Measurements from ENCODE around the gene DYDC2.
"Not testable (repeated sequence)": the region's sequence is repeated elsewhere in the genome, so short reads cannot be mapped to it uniquely, and the experiment has no call there.

The DYDC2 gene

GRCh38 chr10:80357851-80358125, 1.2 kb downstream of the DYDC2 start:
- ATAC-seq, result no peak
- TF ChIP-seq TSHZ2 (CRISPR knock-in tag; IDR thresholded peaks at IDR 0.05) (no peak), ESRRG (CRISPR knock-in tag; IDR thresholded peaks at IDR 0.05) (no peak), ZNF565 (CRISPR knock-in tag; conservative IDR thresholded peaks at IDR 0.05; ENCODE audit: low read depth) (no peak), ISL1 (CRISPR knock-in tag; IDR thresholded peaks at IDR 0.05) (no peak), CSDC2 (CRISPR knock-in tag; IDR thresholded peaks at IDR 0.05) (no peak), ZNF70 (CRISPR knock-in tag; IDR thresholded peaks at IDR 0.05) (no peak), BACH2 (CRISPR knock-in tag; IDR thresholded peaks at IDR 0.05; ENCODE audit: borderline replicate concordance) (no peak), GLIS3 (CRISPR knock-in tag; IDR thresholded peaks at IDR 0.05) (no peak), ZC3H10 (CRISPR knock-in tag; IDR thresholded peaks at IDR 0.05) (no peak), RARB (CRISPR knock-in tag; IDR thresholded peaks at IDR 0.05) (no peak), PATZ1 (CRISPR knock-in tag; IDR thresholded peaks at IDR 0.05; ENCODE audit: borderline replicate concordance) (no peak), ARNTL (CRISPR knock-in tag; IDR thresholded peaks at IDR 0.05; ENCODE audit: borderline replicate concordance, low read depth) (no peak), TCF4 (CRISPR knock-in tag; IDR thresholded peaks at IDR 0.05; ENCODE audit: borderline replicate concordance) (no peak), POU6F1 (CRISPR knock-in tag; IDR thresholded peaks at IDR 0.05; ENCODE audit: borderline replicate concordance, low read depth) (no peak), TOX (CRISPR knock-in tag; IDR thresholded peaks at IDR 0.05; ENCODE audit: borderline replicate concordance) (no peak), ZFP30 (CRISPR knock-in tag; IDR thresholded peaks at IDR 0.05) (no peak), ZNF8 (CRISPR knock-in tag; IDR thresholded peaks at IDR 0.05) (no peak)
- TF ChIP-seq, protein P1, sequence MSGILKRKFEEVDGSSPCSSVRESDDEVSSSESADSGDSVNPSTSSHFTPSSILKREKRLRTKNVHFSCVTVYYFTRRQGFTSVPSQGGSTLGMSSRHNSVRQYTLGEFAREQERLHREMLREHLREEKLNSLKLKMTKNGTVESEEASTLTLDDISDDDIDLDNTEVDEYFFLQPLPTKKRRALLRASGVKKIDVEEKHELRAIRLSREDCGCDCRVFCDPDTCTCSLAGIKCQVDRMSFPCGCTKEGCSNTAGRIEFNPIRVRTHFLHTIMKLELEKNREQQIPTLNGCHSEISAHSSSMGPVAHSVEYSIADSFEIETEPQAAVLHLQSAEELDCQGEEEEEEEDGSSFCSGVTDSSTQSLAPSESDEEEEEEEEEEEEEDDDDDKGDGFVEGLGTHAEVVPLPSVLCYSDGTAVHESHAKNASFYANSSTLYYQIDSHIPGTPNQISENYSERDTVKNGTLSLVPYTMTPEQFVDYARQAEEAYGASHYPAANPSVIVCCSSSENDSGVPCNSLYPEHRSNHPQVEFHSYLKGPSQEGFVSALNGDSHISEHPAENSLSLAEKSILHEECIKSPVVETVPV (CRISPR knock-in tag; IDR thresholded peaks at IDR 0.05), result no peak

GRCh38 chr10:80358925-80359324, 2.3 kb downstream of the DYDC2 start:
- ATAC-seq, result not testable (repeated sequence)

- ATAC-seq, result no peak
- TF ChIP-seq TCF4 (CRISPR knock-in tag; IDR thresholded peaks at IDR 0.05; ENCODE audit: borderline replicate concordance) (no peak), ARNTL (CRISPR knock-in tag; IDR thresholded peaks at IDR 0.05; ENCODE audit: borderline replicate concordance, low read depth) (no peak), GLIS3 (CRISPR knock-in tag; IDR thresholded peaks at IDR 0.05) (no peak), ZNF565 (CRISPR knock-in tag; conservative IDR thresholded peaks at IDR 0.05; ENCODE audit: low read depth) (no peak), PATZ1 (CRISPR knock-in tag; IDR thresholded peaks at IDR 0.05; ENCODE audit: borderline replicate concordance) (no peak), TSHZ2 (CRISPR knock-in tag; IDR thresholded peaks at IDR 0.05) (no peak), POU6F1 (CRISPR knock-in tag; IDR thresholded peaks at IDR 0.05; ENCODE audit: borderline replicate concordance, low read depth) (no peak), BACH2 (CRISPR knock-in tag; IDR thresholded peaks at IDR 0.05; ENCODE audit: borderline replicate concordance) (no peak), ZFP3 (CRISPR knock-in tag; IDR thresholded peaks at IDR 0.05) (no peak), PPARA (CRISPR knock-in tag; IDR thresholded peaks at IDR 0.05; ENCODE audit: borderline replicate concordance) (no peak), OSR1 (CRISPR knock-in tag; IDR thresholded peaks at IDR 0.05) (no peak)
- TF ChIP-seq, protein P1 (CRISPR knock-in tag; IDR thresholded peaks at IDR 0.05), result no peak
These were observed 3.1 kb downstream of the DYDC2 start for GRCh38 chr10:80359644-80360043.
